Fibroblast of skin of abdomen (primary cell): ENCODE measurements around the gene YJU2.
"Not testable (repeated sequence)": the region's sequence is repeated elsewhere in the genome, so short reads cannot be mapped to it uniquely, and the experiment has no call there.

Source experiments
- DNase-seq: peaks from one replicate; pipeline ENCODE4 v3.0.0-alpha.2; 2013

Gene YJU2

GRCh38 chr19:4229179-4229931 is 17.5 kb upstream of the YJU2 start, which contains the start of gene EBI3:
EBI3 (plus strand) TSS chr19:4229523; CDS start chr19:4229551, 28 bp downstream.
- peak; percentile 44 for DNase-seq

GRCh38 chr19:4230237-4230636 is 16.6 kb upstream of the YJU2 start:
- DNase-seq, result not testable (repeated sequence)

- DNase-seq, result not testable (repeated sequence)
These were observed 15.4 kb upstream of the YJU2 start for GRCh38 chr19:4231521-4231920.

- DNase-seq, result not testable (repeated sequence)
These were observed 14.7 kb upstream of the YJU2 start for GRCh38 chr19:4232139-4232538.

- no peak for DNase-seq
These were observed 14.1 kb upstream of the YJU2 start for GRCh38 chr19:4232614-4233281.

- no peak for DNase-seq
These were observed 13.5 kb upstream of the YJU2 start for GRCh38 chr19:4233282-4233853.

GRCh38 chr19:4234142-4234861 is 12.6 kb upstream of the YJU2 start:
- no peak for DNase-seq

GRCh38 chr19:4234862-4235201 is 12.0 kb upstream of the YJU2 start:
- DNase-seq, result no peak

GRCh38 chr19:4237510-4237909 is 9.4 kb upstream of the YJU2 start:
- not testable (repeated sequence) for DNase-seq

- DNase-seq, result no peak
These were observed 8.0 kb upstream of the YJU2 start for GRCh38 chr19:4238831-4239230.

GRCh38 chr19:4241824-4242430 is 5.0 kb upstream of the YJU2 start:
- DNase-seq, result no peak

GRCh38 chr19:4245938-4246337 is 942 bp upstream of the YJU2 start:
- not testable (repeated sequence) for DNase-seq

GRCh38 chr19:4256563-4256962 is 9.7 kb downstream of the YJU2 start:
- DNase-seq, result no peak

- DNase-seq, result no peak
These were observed 10.1 kb downstream of the YJU2 start for GRCh38 chr19:4257025-4257424.

- no peak for DNase-seq
These were observed 11.3 kb downstream of the YJU2 start for GRCh38 chr19:4258181-4258580.

- no peak for DNase-seq
These were observed 13.8 kb downstream of the YJU2 start for GRCh38 chr19:4260613-4261191.

- DNase-seq, result no peak
These were observed 17.9 kb downstream of the YJU2 start for GRCh38 chr19:4264812-4265211.

GRCh38 chr19:4266253-4267000 is 19.5 kb downstream of the YJU2 start:
- DNase-seq, result no peak

- peak; percentile 14 for DNase-seq
These were observed 20.4 kb downstream of the YJU2 start for GRCh38 chr19:4267101-4267900.
